Measurements from ENCODE around the gene GPC3. TPM values are rescaled to one million over a fixed set of nuclear protein-coding genes. Genes with fewer than 3 reads are reported as not detected.

GPC3 gene
- total RNA-seq, 1 experiment from 2014 or later: 233 TPM

DNA sequence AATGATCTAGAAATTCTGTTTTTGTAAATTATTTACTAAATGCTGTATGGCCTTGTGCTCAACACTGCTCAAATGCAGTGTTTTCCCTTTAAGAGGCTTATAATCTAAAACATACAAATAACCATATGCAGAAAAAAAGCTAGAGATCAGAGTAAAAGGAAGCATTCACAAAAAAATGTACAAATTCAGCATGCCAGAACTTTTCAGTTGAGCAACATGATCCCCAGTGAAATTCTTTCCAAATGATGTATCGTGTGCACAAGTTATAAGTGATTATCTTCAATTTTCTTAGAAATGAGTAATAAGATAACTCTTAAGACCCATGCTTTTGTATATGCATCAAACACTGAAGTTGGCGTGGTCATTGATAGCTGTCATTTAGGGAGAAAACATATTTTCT is 5.0 kb downstream of the GPC3 start:
- H3K4me3 Mint-ChIP-seq (ENCODE audit: unreplicated experiment): no peak overlapping the region
- H3K27me3 ChIP-seq (replicated peaks; ENCODE audit: control insufficient read depth, insufficient read depth, low read length): no peaks in the 10 kb centered on the region
- TF ChIP-seq, protein P1, sequence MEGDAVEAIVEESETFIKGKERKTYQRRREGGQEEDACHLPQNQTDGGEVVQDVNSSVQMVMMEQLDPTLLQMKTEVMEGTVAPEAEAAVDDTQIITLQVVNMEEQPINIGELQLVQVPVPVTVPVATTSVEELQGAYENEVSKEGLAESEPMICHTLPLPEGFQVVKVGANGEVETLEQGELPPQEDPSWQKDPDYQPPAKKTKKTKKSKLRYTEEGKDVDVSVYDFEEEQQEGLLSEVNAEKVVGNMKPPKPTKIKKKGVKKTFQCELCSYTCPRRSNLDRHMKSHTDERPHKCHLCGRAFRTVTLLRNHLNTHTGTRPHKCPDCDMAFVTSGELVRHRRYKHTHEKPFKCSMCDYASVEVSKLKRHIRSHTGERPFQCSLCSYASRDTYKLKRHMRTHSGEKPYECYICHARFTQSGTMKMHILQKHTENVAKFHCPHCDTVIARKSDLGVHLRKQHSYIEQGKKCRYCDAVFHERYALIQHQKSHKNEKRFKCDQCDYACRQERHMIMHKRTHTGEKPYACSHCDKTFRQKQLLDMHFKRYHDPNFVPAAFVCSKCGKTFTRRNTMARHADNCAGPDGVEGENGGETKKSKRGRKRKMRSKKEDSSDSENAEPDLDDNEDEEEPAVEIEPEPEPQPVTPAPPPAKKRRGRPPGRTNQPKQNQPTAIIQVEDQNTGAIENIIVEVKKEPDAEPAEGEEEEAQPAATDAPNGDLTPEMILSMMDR (IDR thresholded peaks at IDR 0.05; ENCODE audit: insufficient read depth in 1 of 2, low read depth in 1 of 2, low read length in 1 of 2, severe bottlenecking in 1 of 2, unreplicated experiment in 1 of 2): no peak
- H3K36me3 ChIP-seq (ENCODE audit: control insufficient read depth, insufficient read depth, low read length): no peaks in the 10 kb centered on the region; the same call in 1 of the 2 replicates
- intact Hi-C loops (cut with micrococcal nuclease; ENCODE audit: unreplicated experiment): no loop called here
- DNase-seq: no peak
- peaks cover 10% of the 10 kb centered on the region for H3K36me3 Mint-ChIP-seq (ENCODE audit: insufficient read depth, unreplicated experiment)
- ChIA-PET CTCF (no interaction called here), POLR2A (no interaction called here)
- H3K9me3 Mint-ChIP-seq (ENCODE audit: unreplicated experiment): no peaks in the 10 kb centered on the region
- BruUV-seq (replicated peaks): no TSS peak
- H3K27me3 Mint-ChIP-seq (ENCODE audit: insufficient read depth, unreplicated experiment): no peaks in the 10 kb centered on the region
- peaks cover 16% of the 10 kb centered on the region for H3K4me1 Mint-ChIP-seq (ENCODE audit: low read depth, unreplicated experiment)
- H3K9me3 ChIP-seq: no peaks in the 10 kb centered on the region
- H3K4me1 ChIP-seq: peaks cover 14% of the 10 kb centered on the region
- no peak overlapping the region for H3K27ac Mint-ChIP-seq (ENCODE audit: unreplicated experiment)
- H3K4me3 ChIP-seq (ENCODE audit: low read depth, low read length): no peak overlapping the region

DNA sequence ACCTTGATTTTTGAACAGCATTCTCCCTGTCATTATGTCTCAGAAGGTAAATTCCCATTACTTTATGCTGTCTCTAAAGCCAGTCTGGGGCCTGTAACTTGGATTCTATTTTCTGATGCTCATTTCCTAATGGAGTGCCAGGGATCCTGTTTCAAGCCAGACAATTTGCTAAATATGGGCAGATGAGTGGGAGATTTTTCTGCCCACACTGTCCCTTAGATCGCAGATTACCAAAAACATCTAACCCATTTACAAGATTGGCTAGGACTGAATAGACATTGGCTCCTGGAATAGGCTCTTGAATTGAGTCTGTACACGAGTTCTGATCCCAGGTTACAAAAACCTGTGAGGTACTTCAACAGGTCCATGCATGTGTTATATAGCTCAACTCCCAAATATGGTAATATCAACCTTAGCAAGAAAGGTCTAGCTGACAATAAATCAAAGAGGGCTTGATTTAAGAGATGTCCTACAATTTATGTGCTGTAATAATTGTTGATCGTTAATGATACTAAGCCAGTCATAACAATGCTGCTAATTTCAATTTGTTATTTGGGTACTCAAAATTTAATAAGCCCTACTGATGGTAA is 5.7 kb downstream of the GPC3 start:
- H3K27ac Mint-ChIP-seq (ENCODE audit: unreplicated experiment): no peak overlapping the region
- H3K4me1 Mint-ChIP-seq (ENCODE audit: low read depth, unreplicated experiment): peaks cover 22% of the 10 kb centered on the region
- H3K36me3 Mint-ChIP-seq (ENCODE audit: insufficient read depth, unreplicated experiment): peaks cover 17% of the 10 kb centered on the region
- H3K9me3 Mint-ChIP-seq (ENCODE audit: unreplicated experiment): no peaks in the 10 kb centered on the region
- ChIA-PET CTCF (no interaction called here), POLR2A (no interaction called here)
- no TSS peak for BruUV-seq (replicated peaks)
- Histone ChIP-seq H3K4me1 (peaks cover 14% of the 10 kb centered on the region), H3K27me3 (replicated peaks; ENCODE audit: control insufficient read depth, insufficient read depth, low read length) (no peaks in the 10 kb centered on the region), H3K9me3 (no peaks in the 10 kb centered on the region), H3K36me3 (ENCODE audit: control insufficient read depth, insufficient read depth, low read length) (no peaks in the 10 kb centered on the region; the same call in 1 of the 2 replicates), H3K4me3 (ENCODE audit: low read depth, low read length) (no peak overlapping the region)
- H3K4me3 Mint-ChIP-seq (ENCODE audit: unreplicated experiment): no peak overlapping the region
- no peak for DNase-seq
- intact Hi-C loops (cut with micrococcal nuclease; ENCODE audit: unreplicated experiment): no loop called here
- TF ChIP-seq, protein P1 (IDR thresholded peaks at IDR 0.05; ENCODE audit: insufficient read depth in 1 of 2, low read depth in 1 of 2, low read length in 1 of 2, severe bottlenecking in 1 of 2, unreplicated experiment in 1 of 2): no peak
- H3K27me3 Mint-ChIP-seq (ENCODE audit: insufficient read depth, unreplicated experiment): no peaks in the 10 kb centered on the region

DNA sequence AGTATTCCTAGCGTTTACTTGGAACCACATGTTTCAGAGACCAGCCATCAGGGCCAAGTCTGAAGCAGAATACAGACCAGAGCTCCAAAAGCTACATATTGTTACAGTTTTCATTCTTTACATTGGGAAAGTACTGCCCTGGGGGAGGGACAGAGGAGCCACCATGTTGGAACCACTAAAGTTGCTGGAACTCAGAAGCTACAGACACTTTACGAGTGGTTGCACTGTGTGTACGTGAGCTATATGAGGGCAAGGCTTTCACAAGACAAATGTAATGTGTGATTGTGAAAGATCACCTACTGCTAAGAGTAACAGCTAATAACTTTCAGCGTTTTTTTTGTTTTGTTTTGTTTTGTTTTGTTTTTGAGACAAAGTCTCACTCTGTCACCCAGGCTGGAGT is 11.7 kb downstream of the GPC3 start:
- Histone ChIP-seq H3K36me3 (ENCODE audit: control insufficient read depth, insufficient read depth, low read length) (peaks cover 2% of the 10 kb centered on the region; the same call in 1 of the 2 replicates), H3K4me1 (peaks cover 36% of the 10 kb centered on the region), H3K4me3 (ENCODE audit: low read depth, low read length) (no peak overlapping the region), H3K27me3 (replicated peaks; ENCODE audit: control insufficient read depth, insufficient read depth, low read length) (no peaks in the 10 kb centered on the region), H3K9me3 (no peaks in the 10 kb centered on the region)
- BruUV-seq (replicated peaks): no TSS peak
- H3K9me3 Mint-ChIP-seq (ENCODE audit: unreplicated experiment): no peaks in the 10 kb centered on the region
- H3K4me1 Mint-ChIP-seq (ENCODE audit: low read depth, unreplicated experiment): peaks cover 38% of the 10 kb centered on the region
- ChIA-PET POLR2A (no interaction called here), CTCF (interaction anchor here (1.1 kb wide), 1 partner anchor 11 kb away, joined by 3 read pairs; no protein-coding TSS in a partner anchor)
- no peaks in the 10 kb centered on the region for H3K27me3 Mint-ChIP-seq (ENCODE audit: insufficient read depth, unreplicated experiment)
- H3K27ac Mint-ChIP-seq (ENCODE audit: unreplicated experiment): no peak overlapping the region
- H3K36me3 Mint-ChIP-seq (ENCODE audit: insufficient read depth, unreplicated experiment): peaks cover 38% of the 10 kb centered on the region
- H3K4me3 Mint-ChIP-seq (ENCODE audit: unreplicated experiment): no peak overlapping the region
- TF ChIP-seq, protein P1 (IDR thresholded peaks at IDR 0.05; ENCODE audit: insufficient read depth in 1 of 2, low read depth in 1 of 2, low read length in 1 of 2, severe bottlenecking in 1 of 2, unreplicated experiment in 1 of 2): no peak
- DNase-seq: no peak
- intact Hi-C loops (cut with micrococcal nuclease; ENCODE audit: unreplicated experiment): no loop called here
